RKO (cell line): ENCODE data around the gene PHF23.

ENCODE experiments used
- DNase-seq: peaks from one replicate; pipeline ENCODE4 v3.0.0-alpha.2; 2016; ENCODE audit warnings: low spot score

PHF23 gene

GRCh38 chr17:7237761-7238419 lies 1.4 kb downstream of the PHF23 start:
- peak; percentile 66 for DNase-seq

GRCh38 chr17:7237266-7237760 lies 1.9 kb downstream of the PHF23 start:
- DNase-seq: no peak

- no peak for DNase-seq
Measured at GRCh38 chr17:7236808-7237207, 2.4 kb downstream of the PHF23 start.

- peak; percentile 72 for DNase-seq
Measured at GRCh38 chr17:7235693-7236665, 3.3 kb downstream of the PHF23 start.

GRCh38 chr17:7234083-7234951 lies 4.9 kb downstream of the PHF23 start, which contains the start of gene DVL2:
TSS of gene DVL2 (minus strand) at chr17:7234517. CDS start at chr17:7234262, 255 bp downstream.
- peak; percentile 94 for DNase-seq

GRCh38 chr17:7233701-7234082 lies 5.6 kb downstream of the PHF23 start:
- peak; percentile 59 for DNase-seq

- DNase-seq: no peak
Measured at GRCh38 chr17:7232114-7232513, 7.1 kb downstream of the PHF23 start.

- no peak for DNase-seq
Measured at GRCh38 chr17:7229504-7229903, 9.8 kb downstream of the PHF23 start.

- DNase-seq: no peak
Measured at GRCh38 chr17:7228920-7229319, 10.3 kb downstream of the PHF23 start.

GRCh38 chr17:7226721-7227710 lies 12.2 kb downstream of the PHF23 start:
- DNase-seq: no peak

- no peak for DNase-seq
Measured at GRCh38 chr17:7225711-7226331, 13.4 kb downstream of the PHF23 start.

- no peak for DNase-seq
Measured at GRCh38 chr17:7224661-7225111, 14.6 kb downstream of the PHF23 start.

- DNase-seq: no peak
Measured at GRCh38 chr17:7224110-7224509, 15.1 kb downstream of the PHF23 start.

- no peak for DNase-seq
Measured at GRCh38 chr17:7223375-7223774, 15.9 kb downstream of the PHF23 start.

GRCh38 chr17:7222972-7223292 lies 16.3 kb downstream of the PHF23 start:
- no peak for DNase-seq

- DNase-seq: no peak
Measured at GRCh38 chr17:7222093-7222971, 16.9 kb downstream of the PHF23 start.

- DNase-seq: no peak
Measured at GRCh38 chr17:7221278-7222092, 17.8 kb downstream of the PHF23 start.

- peak; percentile 80 for DNase-seq
Measured at GRCh38 chr17:7220593-7221277, 18.5 kb downstream of the PHF23 start.
